Pulmonary artery endothelial cell (primary cell): ENCODE data around the gene OR2S2. TPM values are rescaled to one million over a fixed set of nuclear protein-coding genes. Genes with fewer than 3 reads are reported as not detected.
"Not testable (repeated sequence)": the region's sequence is repeated elsewhere in the genome, so short reads cannot be mapped to it uniquely, and the experiment has no call there.

ENCODE experiments used
- DNase-seq: peaks from one replicate; pipeline ENCODE4 v3.0.0-alpha.2; 2011; ENCODE audit warnings: low read depth, low spot score
- total RNA-seq: library from RNA; depleted of rRNA; stranded (reverse); fragments of >200 nt; gene quantifications from 2 replicates; pipeline ENCODE4 v1.2.3, GENCODE V29; 2014

OR2S2 gene
- not detected in 2 replicates for total RNA-seq

- no peak for DNase-seq
Measured at GRCh38 chr9:35958104-35958837, at the start of gene OR2S2. Gene OR2S2, minus strand, starts transcription at chr9:35958154. Its CDS starts 56 bp downstream, at chr9:35958098.

- DNase-seq = no peak
Measured at GRCh38 chr9:36007316-36007708, 49.4 kb upstream of the OR2S2 start.

- no peak for DNase-seq
Measured at GRCh38 chr9:36006549-36007315, 48.8 kb upstream of the OR2S2 start.

- DNase-seq = no peak
Measured at GRCh38 chr9:36005891-36006290, 47.9 kb upstream of the OR2S2 start.

GRCh38 chr9:35998333-35998732 lies 40.4 kb upstream of the OR2S2 start:
- DNase-seq = no peak

GRCh38 chr9:35997016-35997415 lies 39.1 kb upstream of the OR2S2 start:
- not testable (repeated sequence) for DNase-seq

- no peak for DNase-seq
Measured at GRCh38 chr9:35996358-35996970, 38.5 kb upstream of the OR2S2 start.

- DNase-seq = no peak
Measured at GRCh38 chr9:35994959-35995358, 37.0 kb upstream of the OR2S2 start.

GRCh38 chr9:35993976-35994720 lies 36.2 kb upstream of the OR2S2 start:
- DNase-seq = no peak

- DNase-seq = not testable (repeated sequence)
Measured at GRCh38 chr9:35993136-35993535, 35.2 kb upstream of the OR2S2 start.

GRCh38 chr9:35990155-35990554 lies 32.2 kb upstream of the OR2S2 start:
- no peak for DNase-seq

- DNase-seq = no peak
Measured at GRCh38 chr9:35984021-35984420, 26.1 kb upstream of the OR2S2 start.

- no peak for DNase-seq
Measured at GRCh38 chr9:35981699-35982098, 23.7 kb upstream of the OR2S2 start.

- no peak for DNase-seq
Measured at GRCh38 chr9:35980289-35981011, 22.5 kb upstream of the OR2S2 start.

GRCh38 chr9:35978792-35979191 lies 20.8 kb upstream of the OR2S2 start:
- DNase-seq = no peak

- DNase-seq = no peak
Measured at GRCh38 chr9:35976726-35977125, 18.8 kb upstream of the OR2S2 start.

- no peak for DNase-seq
Measured at GRCh38 chr9:35974800-35975199, 16.8 kb upstream of the OR2S2 start.

GRCh38 chr9:35972093-35972492 lies 14.1 kb upstream of the OR2S2 start:
- no peak for DNase-seq

GRCh38 chr9:35967042-35967441 lies 9.1 kb upstream of the OR2S2 start:
- no peak for DNase-seq

GRCh38 chr9:35966433-35966832 lies 8.5 kb upstream of the OR2S2 start:
- no peak for DNase-seq

GRCh38 chr9:35965011-35965410 lies 7.1 kb upstream of the OR2S2 start:
- no peak for DNase-seq
